HCT116 (cell line): ENCODE measurements around the gene SMG6. TPM values are rescaled to one million over a fixed set of nuclear protein-coding genes. Genes with fewer than 3 reads are reported as not detected.

Experiments used
- ATAC-seq: fragments of 200-7000 bp; cut with Tn5 transposase; 2 replicates; pipeline ENCODE4 v1.9.1; 2020; ENCODE audit warnings: mild to moderate bottlenecking, moderate library complexity
- BruUV-seq: library from RNA; stranded (reverse); fragments of 400-500 nt; replicated peaks from 2 replicates; lab custom pipeline; 2021; lab: Mats Ljungman, UMichigan
- CTCF ChIA-PET: fragments of 300-600 bp; sonication (Branson Sonifier 250); formaldehyde crosslinking; loops from one replicate; lab custom pipeline; 2021; ENCODE audit warnings: antibody characterized with exemption; lab: Charles Lee
- POLR2A ChIA-PET: fragments of 300-600, 350-600 bp; sonication (Branson Sonifier 250); formaldehyde crosslinking; loops from one replicate; lab custom pipeline; 2021; ENCODE audit warnings: antibody characterized with exemption; lab: Charles Lee
- RAD21 ChIA-PET, 2 experiments: fragments of 300-600 bp; sonication (Branson Sonifier 250); formaldehyde crosslinking; loops; one replicate each; lab custom pipeline; 2023; ENCODE audit warnings: low total read pairs in 2 of 2; ENCODE audit not compliant: uncharacterized antibody in 2 of 2, unreplicated experiment in 2 of 2, low non-redundant PET in 1 of 2; lab: Charles Lee
- DNase-seq: peaks from one replicate; pipeline ENCODE4 v3.0.0-alpha.2; 2010; ENCODE audit warnings: low read depth, low spot score
- H2AFZ ChIP-seq: fragments of 200-600 bp; shearing (Covaris generic), sonication (generic); 2 replicates; pipeline ENCODE4 v1.6.1; 2017; ENCODE audit warnings: low read depth, mixed run types, mixed read lengths, antibody characterized with exemption, low read length; ENCODE audit not compliant: poor library complexity, severe bottlenecking
- H3K27ac ChIP-seq: 2 replicates; pipeline ENCODE4 v1.5.1; 2012; ENCODE audit warnings: low read depth, low read length
- H3K27me3 ChIP-seq: fragments of 200-600 bp; sonication (generic); 2 replicates; pipeline ENCODE4 v1.6.1; 2016; ENCODE audit warnings: mixed run types, low read length, mixed read lengths; ENCODE audit not compliant: insufficient read depth
- H3K36me3 ChIP-seq, 2 experiments: fragments of 200-500 bp in 1 of 2; fragments of 200-600 bp in 1 of 2; sonication (Bioruptor generic) in 1 of 2; sonication (generic) in 1 of 2; 2 replicates each; pipeline versions ENCODE4 v1.5.1 to v1.6.1; 2014 to 2016; ENCODE audit warnings: low read length in 2 of 2, inconsistent platforms in 1 of 2, mixed read lengths in 1 of 2, mixed run types in 1 of 2; ENCODE audit not compliant: insufficient read depth in 2 of 2, control insufficient read depth in 1 of 2
- H3K4me1 ChIP-seq, 2 experiments: fragments of 200-600 bp in 1 of 2; sonication (generic) in 1 of 2; 2 replicates each; pipeline versions ENCODE4 v1.5.1 to v1.6.1; 2012 to 2017; ENCODE audit warnings: low read length in 2 of 2, inconsistent platforms in 1 of 2, mild to moderate bottlenecking in 1 of 2, mixed read lengths in 1 of 2, mixed run types in 1 of 2, moderate library complexity in 1 of 2; ENCODE audit not compliant: insufficient read depth in 2 of 2, control insufficient read depth in 1 of 2
- H3K4me2 ChIP-seq: fragments of 200-600 bp; sonication (generic); 2 replicates; pipeline ENCODE4 v1.6.1; 2017; ENCODE audit warnings: mixed run types, low read length, mixed read lengths
- H3K4me3 ChIP-seq, 2 experiments: fragments of 200-600 bp in 1 of 2; sonication (generic) in 1 of 2; replicated peaks in 1 of 2; 2 replicates each; pipeline ENCODE4 v1.5.1; 2011 to 2016; ENCODE audit warnings: low read length in 2 of 2, control low read depth in 1 of 2, low read depth in 1 of 2, mild to moderate bottlenecking in 1 of 2, mixed read lengths in 1 of 2, mixed run types in 1 of 2
- H3K79me2 ChIP-seq: fragments of 200-600 bp; sonication (generic); 2 replicates; pipeline ENCODE4 v1.6.1; 2017; ENCODE audit warnings: mild to moderate bottlenecking, mixed run types, low read length, moderate library complexity, mixed read lengths; ENCODE audit not compliant: insufficient read depth
- H3K9ac ChIP-seq: fragments of 200-600 bp; sonication (generic); 2 replicates; pipeline ENCODE4 v1.6.1; 2016; ENCODE audit warnings: low read length, mixed read lengths
- H3K9me2 ChIP-seq: fragments of 200-600 bp; sonication (generic), shearing (Covaris generic); 2 replicates; pipeline ENCODE4 v1.6.1; 2017; ENCODE audit warnings: mixed run types, mild to moderate bottlenecking, moderate library complexity; ENCODE audit not compliant: insufficient read depth
- H3K9me3 ChIP-seq, 2 experiments: fragments of 200-500 bp in 1 of 2; fragments of 200-600 bp in 1 of 2; sonication (Bioruptor generic) in 1 of 2; sonication (generic) in 1 of 2; 2 replicates each; pipeline ENCODE4 v1.6.1; 2014 to 2017; ENCODE audit warnings: low read length in 2 of 2, mixed read lengths in 2 of 2, inconsistent platforms in 1 of 2, low read depth in 1 of 2, mild to moderate bottlenecking in 1 of 2, mixed run types in 1 of 2, moderate library complexity in 1 of 2; ENCODE audit not compliant: control insufficient read depth in 1 of 2, insufficient read depth in 1 of 2
- H4K20me1 ChIP-seq: fragments of 200-600 bp; sonication (generic), shearing (Covaris generic); 2 replicates; pipeline ENCODE4 v1.6.1; 2017; ENCODE audit warnings: mixed run types, mild to moderate bottlenecking, moderate library complexity; ENCODE audit not compliant: insufficient read depth
- ATF3 ChIP-seq: IDR thresholded peaks from 2 replicates; pipeline ENCODE4 v1.6.1; 2012
- CBX3 ChIP-seq: IDR thresholded peaks from 2 replicates; pipeline ENCODE4 v1.6.1; 2012; ENCODE audit warnings: low read depth
- ELF1 ChIP-seq: IDR thresholded peaks from 2 replicates; pipeline ENCODE4 v1.6.1; 2012; ENCODE audit warnings: low read depth, borderline replicate concordance
- EZH2 ChIP-seq: fragments of 200-600 bp; sonication (generic); IDR thresholded peaks from 2 replicates; pipeline ENCODE4 v1.6.1; 2017; ENCODE audit warnings: antibody characterized with exemption, mixed run types
- EZH2phosphoT487 ChIP-seq: fragments of 200-600 bp; IDR thresholded peaks from 2 replicates; pipeline ENCODE4 v1.6.1; 2018; ENCODE audit warnings: antibody characterized with exemption, borderline replicate concordance
- FOSL1 ChIP-seq: IDR thresholded peaks from 2 replicates; pipeline ENCODE4 v1.6.1; 2012; ENCODE audit warnings: low read depth
- POLR2A ChIP-seq: IDR thresholded peaks from 2 replicates; pipeline ENCODE4 v1.7.0; 2011; ENCODE audit warnings: borderline replicate concordance; ENCODE audit not compliant: insufficient read depth, insufficient read length; ENCODE audit errors: extremely low read depth
- POLR2AphosphoS5 ChIP-seq: IDR thresholded peaks from 2 replicates; pipeline ENCODE4 v1.6.1; 2011; ENCODE audit warnings: mild to moderate bottlenecking, low read depth, low read length, moderate library complexity
- RAD21 ChIP-seq: IDR thresholded peaks from 2 replicates; pipeline ENCODE4 v1.6.1; 2012; ENCODE audit warnings: low read depth, mild to moderate bottlenecking
- SIN3A ChIP-seq: IDR thresholded peaks from 2 replicates; pipeline ENCODE4 v1.6.1; 2012; ENCODE audit warnings: low read depth
- SP1 ChIP-seq: IDR thresholded peaks from 2 replicates; pipeline ENCODE4 v1.6.1; 2012; ENCODE audit warnings: low read depth
- TCF7L2 ChIP-seq: IDR thresholded peaks from 2 replicates; pipeline ENCODE4 v1.7.0; 2011; ENCODE audit warnings: borderline replicate concordance, inconsistent platforms; ENCODE audit not compliant: insufficient read depth, insufficient read length; ENCODE audit errors: extremely low read depth
- YY1 ChIP-seq: IDR thresholded peaks from 2 replicates; pipeline ENCODE4 v1.6.1; 2011; ENCODE audit warnings: low read length, low read depth, moderate library complexity, mild to moderate bottlenecking; ENCODE audit not compliant: insufficient replicate concordance; ENCODE audit errors: extremely low read depth
- ZFX ChIP-seq: fragments of 450-650 bp; IDR thresholded peaks from 2 replicates; pipeline ENCODE4 v1.6.1; 2017
- ZNF274 ChIP-seq: fragments of 200-500 bp; sonication (Bioruptor generic); IDR thresholded peaks from 2 replicates; pipeline ENCODE4 v1.6.1; 2014; ENCODE audit warnings: mild to moderate bottlenecking, low read depth, low read length, inconsistent platforms
- intact Hi-C: fragments of 100-400 bp; cut with micrococcal nuclease; formaldehyde crosslinking; loops from 2 replicates; pipeline ENCODE4 v1.10.0; 2022
- total RNA-seq: library from RNA; stranded (reverse); gene quantifications from one replicate; pipeline ENCODE4 v1.2.1, GENCODE V29; 2021; ENCODE audit not compliant: unreplicated experiment
- TF ChIP-seq, protein P1 (sequence below): IDR thresholded peaks from 2 replicates; pipeline ENCODE4 v1.6.1; 2012; ENCODE audit warnings: low read depth
- TF ChIP-seq, protein P2 (sequence below): IDR thresholded peaks from 2 replicates; pipeline ENCODE4 v1.6.1; 2012

The SMG6 gene
- total RNA-seq, 1 experiment from 2014 or later = 23.1 TPM

DNA sequence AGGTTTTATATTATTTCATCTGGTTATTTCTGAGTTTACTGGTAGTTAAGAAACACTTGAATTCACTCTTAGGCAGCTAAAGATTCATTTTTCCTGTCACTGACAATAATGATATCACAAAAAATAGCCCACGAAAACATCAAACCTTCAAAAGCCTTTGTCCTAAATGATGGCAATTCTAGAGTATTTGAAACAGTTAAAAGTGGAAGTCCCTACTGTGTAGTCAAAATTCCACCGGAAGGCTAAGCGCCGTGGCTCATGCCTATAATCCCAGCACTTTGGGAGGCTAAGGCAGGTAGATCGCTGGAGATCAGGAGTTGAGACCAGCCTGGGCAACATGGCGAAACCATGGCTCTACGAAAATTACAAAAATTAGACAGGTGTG lies 145.2 kb downstream of the SMG6 start:
- Histone ChIP-seq H4K20me1 (no peaks in the 10 kb centered on the region), H3K27me3 (no peaks in the 10 kb centered on the region), H3K36me3 (no peaks in the 10 kb centered on the region), H3K4me1 (no peaks in the 10 kb centered on the region), H3K27ac (no peak overlapping the region), H3K79me2 (no peaks in the 10 kb centered on the region), H3K9me2 (no peaks in the 10 kb centered on the region), H3K9me3 (no peaks in the 10 kb centered on the region), H3K4me2 (no peak overlapping the region), H2AFZ (no peak overlapping the region), H3K9ac (no peak overlapping the region), H3K4me3 (no peak overlapping the region)
- no peak for ATAC-seq
- TF ChIP-seq, protein P1, sequence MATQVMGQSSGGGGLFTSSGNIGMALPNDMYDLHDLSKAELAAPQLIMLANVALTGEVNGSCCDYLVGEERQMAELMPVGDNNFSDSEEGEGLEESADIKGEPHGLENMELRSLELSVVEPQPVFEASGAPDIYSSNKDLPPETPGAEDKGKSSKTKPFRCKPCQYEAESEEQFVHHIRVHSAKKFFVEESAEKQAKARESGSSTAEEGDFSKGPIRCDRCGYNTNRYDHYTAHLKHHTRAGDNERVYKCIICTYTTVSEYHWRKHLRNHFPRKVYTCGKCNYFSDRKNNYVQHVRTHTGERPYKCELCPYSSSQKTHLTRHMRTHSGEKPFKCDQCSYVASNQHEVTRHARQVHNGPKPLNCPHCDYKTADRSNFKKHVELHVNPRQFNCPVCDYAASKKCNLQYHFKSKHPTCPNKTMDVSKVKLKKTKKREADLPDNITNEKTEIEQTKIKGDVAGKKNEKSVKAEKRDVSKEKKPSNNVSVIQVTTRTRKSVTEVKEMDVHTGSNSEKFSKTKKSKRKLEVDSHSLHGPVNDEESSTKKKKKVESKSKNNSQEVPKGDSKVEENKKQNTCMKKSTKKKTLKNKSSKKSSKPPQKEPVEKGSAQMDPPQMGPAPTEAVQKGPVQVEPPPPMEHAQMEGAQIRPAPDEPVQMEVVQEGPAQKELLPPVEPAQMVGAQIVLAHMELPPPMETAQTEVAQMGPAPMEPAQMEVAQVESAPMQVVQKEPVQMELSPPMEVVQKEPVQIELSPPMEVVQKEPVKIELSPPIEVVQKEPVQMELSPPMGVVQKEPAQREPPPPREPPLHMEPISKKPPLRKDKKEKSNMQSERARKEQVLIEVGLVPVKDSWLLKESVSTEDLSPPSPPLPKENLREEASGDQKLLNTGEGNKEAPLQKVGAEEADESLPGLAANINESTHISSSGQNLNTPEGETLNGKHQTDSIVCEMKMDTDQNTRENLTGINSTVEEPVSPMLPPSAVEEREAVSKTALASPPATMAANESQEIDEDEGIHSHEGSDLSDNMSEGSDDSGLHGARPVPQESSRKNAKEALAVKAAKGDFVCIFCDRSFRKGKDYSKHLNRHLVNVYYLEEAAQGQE = no peak
- TF ChIP-seq POLR2A (no peak), RAD21 (no peak), POLR2AphosphoS5 (no peak), FOSL1 (no peak), TCF7L2 (no peak), SIN3A (no peak), EZH2phosphoT487 (no peak), SP1 (no peak), ELF1 (no peak), EZH2 (no peak), ZNF274 (no peak), CBX3 (no peak), ZFX (no peak), ATF3 (no peak), YY1 (no peak)
- TF ChIP-seq, protein P2, sequence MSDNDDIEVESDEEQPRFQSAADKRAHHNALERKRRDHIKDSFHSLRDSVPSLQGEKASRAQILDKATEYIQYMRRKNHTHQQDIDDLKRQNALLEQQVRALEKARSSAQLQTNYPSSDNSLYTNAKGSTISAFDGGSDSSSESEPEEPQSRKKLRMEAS = no peak
- ChIA-PET POLR2A (no interaction called here), RAD21 (no interaction called here), CTCF (no interaction called here)
- intact Hi-C loops = no loop called here
- DNase-seq = no peak
- BruUV-seq = no TSS peak
